A204.1 (cell line): Measurements from ENCODE around the gene FRG1.
"Not testable (repeated sequence)": the region's sequence is repeated elsewhere in the genome, so short reads cannot be mapped to it uniquely, and the experiment has no call there.

Experiments used
- FAIRE-seq: peaks from 2 replicates; lab custom pipeline; 2012; peaks lifted over from hg19 to GRCh38; lab: Jason Lieb, UNC

The FRG1 gene

DNA sequence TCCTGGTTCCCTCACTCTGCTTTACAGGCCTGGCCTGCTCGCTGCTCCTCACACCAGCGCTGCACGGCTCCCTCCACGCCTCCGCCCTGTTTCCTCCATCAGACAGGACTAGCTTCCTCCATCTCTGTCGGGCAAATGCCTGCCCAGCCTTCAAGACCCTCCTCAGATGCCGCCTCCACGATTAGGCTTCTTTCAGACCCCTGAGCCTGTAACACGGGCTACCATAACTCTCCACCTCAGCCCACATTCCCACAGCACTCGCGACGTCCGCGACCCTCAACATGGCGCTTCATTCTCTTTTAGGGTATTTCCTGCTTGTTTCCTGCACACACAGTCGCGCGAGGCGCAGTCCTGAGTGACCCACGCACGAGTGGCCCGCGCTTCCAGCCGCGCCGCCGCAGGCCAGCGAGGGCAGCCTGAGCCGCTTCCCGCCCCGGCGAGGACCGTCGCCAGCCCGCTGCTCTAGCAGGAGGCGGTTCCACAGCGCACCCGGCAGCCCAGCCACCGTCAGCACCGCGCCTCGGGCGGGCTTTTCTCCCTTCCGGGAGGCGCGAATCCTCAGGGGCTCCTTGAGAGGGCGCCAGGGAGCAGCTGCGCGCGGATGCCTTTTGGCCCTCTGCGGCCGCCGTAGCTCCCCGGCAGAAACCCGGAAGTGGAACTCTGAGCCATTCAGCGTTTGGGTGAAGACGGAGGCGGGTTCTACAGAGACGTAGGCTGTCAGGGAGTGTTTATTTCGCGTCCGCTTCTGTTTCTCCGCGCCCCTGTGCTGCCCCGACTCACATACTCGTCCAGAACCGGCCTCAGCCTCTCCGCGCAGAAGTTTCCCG is at the start of gene FRG1:
TSS of gene FRG1 (plus strand) at position 695 of the 827 bp plus-strand sequence. CDS start 138 bp downstream, outside the sequence.
- no peak for FAIRE-seq

DNA sequence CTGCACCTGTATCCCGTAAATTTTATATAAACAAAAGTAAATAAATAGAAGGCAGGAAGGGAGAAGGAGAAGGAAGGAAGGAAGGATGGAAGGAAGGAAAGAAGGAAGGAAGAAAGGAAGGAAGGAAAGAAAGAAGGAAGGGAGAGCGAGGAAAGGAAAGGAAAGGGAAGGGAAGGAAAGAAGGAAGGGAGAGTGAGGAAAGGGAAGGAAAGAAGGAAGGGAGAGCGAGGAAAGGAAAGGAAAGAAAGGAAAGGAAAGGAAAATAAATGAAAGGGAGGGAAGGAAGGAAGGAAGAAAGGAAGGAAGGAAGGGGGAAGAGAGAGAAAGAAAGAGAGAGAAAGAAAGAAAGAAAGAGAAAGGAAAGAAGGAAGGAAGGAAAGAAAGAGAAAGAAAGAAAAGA is 43.0 kb upstream of the FRG1 start:
- FAIRE-seq: no peak

GRCh38 chr4:189899481-189900015 is 41.1 kb upstream of the FRG1 start:
- not testable (repeated sequence) for FAIRE-seq

GRCh38 chr4:189904420-189905027 is 36.1 kb upstream of the FRG1 start:
- peak; percentile 97 for FAIRE-seq

GRCh38 chr4:189912170-189912569 is 28.5 kb upstream of the FRG1 start:
- FAIRE-seq: no peak

DNA sequence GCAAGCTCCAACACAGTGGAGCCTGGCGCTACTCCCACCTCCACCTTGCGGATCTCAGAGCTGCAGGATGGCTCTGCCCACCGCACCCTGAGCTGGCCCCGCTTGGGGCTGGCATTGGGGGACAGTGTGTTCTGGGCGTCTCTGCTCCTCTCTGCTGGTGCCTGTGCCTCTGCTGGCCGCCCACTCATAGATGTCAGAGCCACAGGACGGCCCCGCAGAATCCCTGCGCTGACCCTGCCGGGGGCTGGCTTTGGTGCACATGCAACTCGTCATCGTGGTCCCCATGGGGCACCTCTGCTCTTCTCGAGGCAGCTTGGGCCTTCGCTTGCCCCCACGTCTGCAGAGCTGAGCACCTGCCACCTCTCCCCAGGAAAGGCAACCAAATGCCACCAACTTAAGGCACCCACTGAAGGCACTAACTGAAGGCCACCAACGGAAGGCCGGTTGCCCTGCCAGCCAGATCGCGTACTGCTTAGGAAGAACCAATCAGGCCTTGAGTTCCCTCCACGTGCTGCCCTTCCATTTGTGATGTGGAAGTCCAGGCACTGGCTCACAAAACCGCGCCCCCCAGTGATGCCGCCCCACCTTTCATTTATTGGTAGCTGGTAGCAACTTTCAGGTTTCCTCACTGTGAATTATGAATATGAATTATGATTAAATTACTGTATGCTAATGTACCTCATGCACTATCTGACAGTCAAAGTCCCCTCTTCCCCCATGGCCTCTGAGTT is 23.3 kb upstream of the FRG1 start:
- FAIRE-seq: no peak

GRCh38 chr4:189921058-189921457 is 19.6 kb upstream of the FRG1 start:
- no peak for FAIRE-seq

DNA sequence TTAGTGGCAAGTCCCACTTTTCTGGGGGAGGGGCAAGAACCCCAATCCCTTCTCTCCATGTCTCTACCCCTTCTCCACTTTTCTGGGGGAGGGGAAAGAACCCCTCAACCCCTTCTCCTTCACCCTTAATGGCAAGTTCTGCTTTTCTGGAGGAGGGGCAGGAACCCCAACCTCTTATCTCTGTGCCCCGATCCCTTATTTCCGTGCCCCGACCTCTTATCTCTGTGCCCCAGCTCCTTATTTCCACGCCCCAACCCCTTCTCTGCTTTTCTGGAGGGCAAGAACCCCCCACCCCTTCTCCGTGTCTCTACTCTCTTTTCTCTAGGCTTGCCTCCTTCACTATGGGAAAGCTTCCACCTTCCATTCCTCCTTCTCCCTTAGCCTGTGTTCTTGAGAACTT is 13.9 kb upstream of the FRG1 start:
- not testable (repeated sequence) for FAIRE-seq

- FAIRE-seq: no peak
These were observed 356 bp downstream of the FRG1 start for GRCh38 chr4:189941005-189941450.

DNA sequence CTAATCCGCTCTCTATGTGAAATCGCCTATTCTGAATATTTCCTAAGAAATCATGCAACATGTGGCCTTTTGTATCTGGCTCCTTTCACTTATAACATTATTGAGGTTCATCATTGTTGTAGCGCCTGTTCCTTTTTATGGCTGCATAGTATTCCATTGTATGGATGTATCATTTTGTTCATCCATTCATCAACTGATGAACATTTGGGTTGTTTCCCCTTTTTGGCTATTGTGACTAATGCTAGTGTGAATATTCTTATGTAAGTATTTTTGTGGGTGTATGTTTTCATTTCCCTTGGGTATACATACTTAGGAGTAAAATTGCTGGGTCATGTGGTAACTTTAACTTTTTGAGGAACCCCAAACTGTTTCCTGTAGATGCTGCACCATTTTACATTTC is 1.7 kb downstream of the FRG1 start:
- not testable (repeated sequence) for FAIRE-seq

- FAIRE-seq: not testable (repeated sequence)
These were observed 3.4 kb downstream of the FRG1 start for GRCh38 chr4:189944077-189944476.

DNA sequence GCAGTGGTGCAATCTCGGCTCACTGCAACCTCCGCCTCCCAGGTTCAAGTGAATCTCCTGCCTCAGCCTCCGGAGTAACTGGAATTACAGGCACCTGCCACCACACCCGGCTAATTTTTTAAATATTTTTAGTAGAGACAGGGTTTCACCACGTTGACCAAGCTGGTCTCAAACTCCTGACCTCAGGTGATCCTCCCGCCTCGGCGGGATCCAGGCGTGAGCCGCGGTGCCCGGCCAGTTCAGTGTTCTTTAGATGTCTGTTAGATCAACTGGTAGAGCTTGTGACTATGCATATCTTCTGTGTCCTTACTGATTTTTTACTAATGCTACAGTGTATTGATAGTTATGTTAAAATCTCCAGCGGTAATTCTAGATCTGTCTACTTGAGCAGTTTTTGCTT is 6.2 kb downstream of the FRG1 start:
- not testable (repeated sequence) for FAIRE-seq

GRCh38 chr4:189948486-189948885 is 7.8 kb downstream of the FRG1 start:
- FAIRE-seq: not testable (repeated sequence)

- not testable (repeated sequence) for FAIRE-seq
These were observed 28.6 kb downstream of the FRG1 start for GRCh38 chr4:189969291-189969690.

DNA sequence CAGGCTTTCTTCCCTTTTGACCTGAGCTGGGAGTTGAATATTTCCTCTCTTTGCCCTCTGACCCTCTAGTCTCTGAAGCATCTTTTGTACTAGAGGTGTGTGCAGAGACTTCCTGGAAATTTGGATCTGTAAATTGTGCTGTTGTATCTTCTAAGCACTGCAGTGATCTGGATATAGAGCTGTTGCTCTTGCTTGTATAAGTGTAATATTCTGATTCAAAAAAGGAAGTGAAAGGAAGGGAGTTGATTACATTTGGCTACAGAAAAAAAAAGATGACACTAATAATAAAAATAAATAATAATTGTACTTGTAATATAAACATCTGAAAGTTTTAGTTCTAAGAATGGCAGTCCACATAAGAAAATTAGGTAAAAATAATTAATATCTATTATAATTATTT is 33.0 kb downstream of the FRG1 start:
- FAIRE-seq: peak; percentile 62

GRCh38 chr4:189974056-189974455 is 33.4 kb downstream of the FRG1 start:
- FAIRE-seq: no peak

GRCh38 chr4:189979196-189980047 is 38.8 kb downstream of the FRG1 start:
- no peak for FAIRE-seq

- not testable (repeated sequence) for FAIRE-seq
These were observed 39.6 kb downstream of the FRG1 start for GRCh38 chr4:189980292-189980691.

DNA sequence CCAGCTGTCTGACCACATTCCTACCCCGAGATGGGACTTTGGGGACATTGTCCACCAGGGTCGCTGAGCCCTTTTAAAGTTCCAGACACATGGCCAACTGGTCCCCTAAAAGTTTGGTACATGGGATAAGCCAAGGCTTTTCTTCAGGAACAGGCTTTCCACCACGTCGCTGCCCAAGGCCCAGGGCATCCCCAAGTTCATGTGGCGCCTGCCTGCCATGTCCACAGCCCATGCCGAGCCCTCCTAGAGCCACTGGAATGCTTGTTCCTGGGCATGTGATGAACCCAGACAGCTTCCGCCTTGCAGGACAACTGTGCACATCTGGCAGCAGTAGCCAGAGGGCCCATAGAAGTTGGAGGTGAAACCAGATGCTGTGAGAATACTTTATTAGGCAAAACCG is 41.3 kb downstream of the FRG1 start:
- FAIRE-seq: no peak

- FAIRE-seq: not testable (repeated sequence)
These were observed 43.3 kb downstream of the FRG1 start for GRCh38 chr4:189983916-189984526.

GRCh38 chr4:189984661-189985060 is 44.0 kb downstream of the FRG1 start:
- not testable (repeated sequence) for FAIRE-seq
